GM18858 (cell line): ENCODE results near the gene WDR86.
A peak's percentile ranks its signal among the peaks of the same experiment; 100 is the strongest.

Experiments used
- ATAC-seq: cut with Tn5 transposase; IDR thresholded peaks from one replicate; pipeline ENCODE4 v1.9.1; 2021; ENCODE audit not compliant: unreplicated experiment

The WDR86 gene

GRCh38 chr7:151363182-151363581 is 46.7 kb downstream of the WDR86 start:
- ATAC-seq, result no peak

GRCh38 chr7:151361193-151361959 is 48.5 kb downstream of the WDR86 start:
- no peak for ATAC-seq

DNA sequence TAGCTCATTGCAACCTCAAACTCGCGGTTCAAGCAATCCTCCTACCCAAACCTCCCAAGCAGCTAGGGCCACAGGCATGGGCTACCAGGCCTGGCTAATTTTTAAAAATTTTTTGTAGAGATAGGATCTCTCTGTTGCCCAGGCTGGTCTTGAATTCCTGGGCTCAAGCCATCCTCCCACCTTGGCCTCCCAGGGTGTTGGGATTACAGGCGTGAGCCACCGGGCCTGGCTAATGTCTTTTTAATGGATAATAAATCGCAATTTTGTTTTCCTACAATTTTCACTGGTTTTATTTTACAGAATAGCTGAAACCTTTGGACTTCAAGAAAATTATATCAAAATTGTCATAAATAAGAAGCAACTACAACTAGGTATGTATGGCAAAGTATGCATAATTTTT is 57.3 kb downstream of the WDR86 start:
- ATAC-seq, result no peak

DNA sequence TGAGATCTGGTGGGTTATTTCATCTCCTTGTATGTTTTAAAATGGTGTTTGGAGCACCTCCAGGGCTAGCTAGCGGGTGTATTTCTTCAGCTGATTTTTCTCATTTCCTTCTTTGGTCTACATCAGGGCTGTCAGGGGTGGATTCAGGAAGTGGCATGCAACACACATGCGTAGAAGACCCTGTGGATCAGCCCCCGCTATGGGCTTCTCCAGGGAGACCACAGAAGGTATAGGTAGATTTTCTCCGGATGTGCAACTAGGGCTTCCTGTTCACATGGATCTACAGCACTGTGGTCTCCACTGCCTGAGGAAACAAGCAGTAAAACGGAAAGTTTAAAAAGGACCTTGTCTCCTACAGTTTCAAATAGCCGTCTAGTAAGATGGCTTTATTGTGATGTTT is 57.9 kb downstream of the WDR86 start:
- peak; percentile 33 for ATAC-seq

DNA sequence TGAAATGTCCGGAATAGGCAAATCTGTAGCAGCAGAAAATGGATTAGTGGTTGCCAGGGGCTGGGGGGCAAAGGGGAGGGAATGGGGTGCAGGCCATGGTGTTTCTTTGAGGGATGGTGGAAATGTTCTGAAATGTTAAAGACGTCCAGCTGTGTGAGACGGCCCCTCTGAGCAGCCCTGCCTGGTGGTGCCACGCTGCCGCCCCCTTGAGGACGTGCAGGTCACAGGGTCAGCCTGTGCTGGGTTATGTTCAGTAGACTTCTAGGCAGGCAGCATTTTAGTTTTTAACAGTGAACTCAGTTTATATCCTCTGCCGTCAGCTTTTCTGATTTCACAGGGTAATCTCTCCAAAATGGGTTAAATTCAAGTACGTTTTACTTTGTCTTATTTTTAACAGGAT is 58.8 kb downstream of the WDR86 start:
- ATAC-seq, result no peak

DNA sequence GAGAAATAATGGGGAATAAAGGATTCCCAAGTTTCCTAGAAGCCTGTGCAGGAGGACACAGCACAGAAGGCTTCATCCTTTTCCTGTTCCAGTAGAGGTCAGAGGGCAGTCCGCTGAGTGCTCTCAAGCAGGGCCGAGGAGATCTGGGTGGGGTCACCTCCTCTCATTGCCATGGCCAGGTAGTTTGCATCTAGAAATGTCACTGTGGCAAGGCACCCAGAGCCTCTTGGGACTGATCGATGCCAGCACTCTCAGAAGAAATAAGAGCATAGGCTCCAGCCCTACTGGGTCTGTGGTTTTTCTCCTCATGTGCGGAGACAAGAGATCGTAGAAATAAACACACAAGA is 60.4 kb downstream of the WDR86 start:
- peak; percentile 23 for ATAC-seq

- no peak for ATAC-seq
Measured at GRCh38 chr7:151348970-151349369, 60.9 kb downstream of the WDR86 start.

- no peak for ATAC-seq
Measured at GRCh38 chr7:151347200-151347599, 62.6 kb downstream of the WDR86 start.

DNA sequence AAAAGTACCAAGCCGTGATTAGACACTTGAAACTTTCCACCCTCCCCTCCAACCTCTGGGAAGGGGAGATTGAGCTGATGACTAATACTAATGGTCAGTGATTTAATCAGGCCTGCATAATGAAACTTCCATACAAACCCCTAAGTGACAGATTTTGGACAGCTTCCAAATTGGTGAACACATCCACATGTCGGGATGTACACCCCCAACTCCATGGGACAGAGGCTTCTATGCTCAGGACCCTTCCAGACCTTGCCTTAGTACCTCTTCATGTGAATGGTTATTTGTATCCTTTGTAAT is 63.4 kb downstream of the WDR86 start:
- no peak for ATAC-seq

- no peak for ATAC-seq
Measured at GRCh38 chr7:151345576-151346469, 64.0 kb downstream of the WDR86 start.

- no peak for ATAC-seq
Measured at GRCh38 chr7:151343516-151343915, 66.3 kb downstream of the WDR86 start.

- no peak for ATAC-seq
Measured at GRCh38 chr7:151342811-151343210, 67.0 kb downstream of the WDR86 start.

- ATAC-seq, result peak; percentile 63
Measured at GRCh38 chr7:151342102-151342646, 67.7 kb downstream of the WDR86 start.

GRCh38 chr7:151341357-151342101 is 68.3 kb downstream of the WDR86 start, which contains the start of gene NUB1:
Gene NUB1 (plus strand): TSS chr7:151341812. CDS start chr7:151345350, 3,538 bp downstream.
- no peak for ATAC-seq

DNA sequence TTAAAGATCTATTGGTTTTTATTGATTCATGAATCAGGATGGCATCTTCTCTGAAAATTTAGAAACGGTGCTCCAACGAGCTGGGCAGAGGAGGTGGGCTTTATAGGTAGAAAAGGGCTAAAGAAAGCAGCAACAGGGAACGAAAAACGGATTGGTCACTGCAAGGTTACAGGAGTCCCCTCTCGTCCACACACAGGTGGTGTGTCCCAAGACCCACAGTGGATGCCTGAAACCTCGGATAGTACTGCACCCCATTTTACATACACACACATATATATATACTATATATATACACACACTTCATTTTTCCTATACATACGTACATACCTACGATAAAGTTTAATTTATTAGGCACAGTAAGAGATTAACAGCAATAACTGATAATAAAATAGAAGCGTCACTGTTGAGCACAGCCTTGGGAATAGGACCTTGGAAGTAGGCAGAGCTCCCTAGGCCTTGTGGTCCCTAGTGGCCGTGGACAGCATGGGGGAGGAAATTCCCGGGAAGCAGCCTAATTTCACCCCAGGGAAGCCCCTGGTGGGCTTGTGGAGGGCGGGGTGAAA is 69.0 kb downstream of the WDR86 start:
- no peak for ATAC-seq

- peak; percentile 39 for ATAC-seq
Measured at GRCh38 chr7:151339651-151340382, 70.0 kb downstream of the WDR86 start.

DNA sequence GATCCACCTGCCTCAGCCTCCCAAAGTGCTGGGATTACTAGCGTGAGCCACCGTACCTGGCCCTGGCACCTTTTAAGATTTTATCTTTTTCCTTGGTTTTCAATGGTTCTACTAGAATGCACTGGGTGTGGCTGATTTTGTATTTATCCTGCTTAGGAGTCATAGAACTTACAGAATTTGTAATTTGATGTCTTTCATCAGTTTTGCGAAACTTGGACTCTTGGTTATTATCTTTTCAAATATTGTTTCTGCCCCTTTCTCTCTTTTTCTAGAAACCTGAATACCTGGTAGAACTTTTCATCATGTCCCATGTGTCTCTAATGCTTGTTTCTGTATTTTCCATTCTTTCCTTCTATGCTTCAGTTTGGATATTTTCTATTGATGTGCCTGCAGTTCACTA is 71.0 kb downstream of the WDR86 start:
- ATAC-seq, result no peak

- no peak for ATAC-seq
Measured at GRCh38 chr7:151337346-151337745, 72.5 kb downstream of the WDR86 start.

- ATAC-seq, result no peak
Measured at GRCh38 chr7:151336027-151336708, 73.7 kb downstream of the WDR86 start.

DNA sequence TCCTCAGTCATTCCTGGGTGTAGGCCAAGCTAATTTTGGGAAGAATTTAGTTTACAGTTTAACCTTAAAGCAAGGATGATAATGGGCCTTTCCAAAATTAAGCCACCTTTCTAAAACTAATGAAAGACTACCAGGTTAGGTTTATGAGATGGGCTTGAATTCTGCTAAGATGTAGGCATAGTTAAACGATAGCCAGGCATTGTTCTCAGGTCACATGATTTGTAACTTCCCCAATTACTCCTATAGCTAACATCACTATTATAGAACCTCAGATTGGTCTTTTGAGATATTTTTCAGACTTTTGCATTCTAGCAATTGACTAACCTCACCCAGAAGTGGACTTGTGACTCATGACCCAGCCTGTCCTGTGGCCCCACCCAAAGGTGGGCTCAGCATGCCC is 75.2 kb downstream of the WDR86 start:
- ATAC-seq, result no peak
